ENCODE results near the gene TBX6.

- TF ChIP-seq POLR2A (IDR thresholded peaks at IDR 0.05; ENCODE audit: low read depth, low read length) = no peak
- TF ChIP-seq TAF1 (IDR thresholded peaks at IDR 0.05; ENCODE audit: borderline replicate concordance, low read depth, low read length) = no peak
Observed at GRCh38 chr16:30110661-30111060, 18.9 kb upstream of the TBX6 start.

Data from GM12892 (cell line).